SK-N-MC (cell line): Measurements from ENCODE around the gene TAS2R60.
"Not testable (repeated sequence)": the region's sequence is repeated elsewhere in the genome, so short reads cannot be mapped to it uniquely, and the experiment has no call there.

ENCODE experiments used
- DNase-seq: peaks from one replicate; pipeline ENCODE4 v3.0.0-alpha.2; 2011; ENCODE audit warnings: low read depth, low spot score
- H3K27ac ChIP-seq: fragments of 200-600 bp; sonication (generic); 2 replicates; pipeline ENCODE4 v1.5.1; 2016; ENCODE audit warnings: mixed run types
- H3K36me3 ChIP-seq: fragments of 200-600 bp; sonication (generic); 2 replicates; pipeline ENCODE4 v1.6.1; 2017; ENCODE audit warnings: antibody characterized with exemption, low read length, mixed read lengths; ENCODE audit not compliant: insufficient read depth
- H3K4me3 ChIP-seq: fragments of 200-600 bp; sonication (generic); 2 replicates; pipeline ENCODE4 v1.5.1; 2016
- H3K9ac ChIP-seq: fragments of 200-600 bp; sonication (generic); 2 replicates; pipeline ENCODE4 v1.8.0; 2017; ENCODE audit warnings: mixed run types, mixed read lengths; ENCODE audit not compliant: insufficient read length
- H3K9me3 ChIP-seq: fragments of 200-600 bp; sonication (generic); 2 replicates; pipeline ENCODE4 v1.6.1; 2017; ENCODE audit warnings: low read depth, mild to moderate bottlenecking, antibody characterized with exemption, low read length, moderate library complexity, mixed read lengths
- EZH2 ChIP-seq: fragments of 200-600 bp; sonication (generic); IDR thresholded peaks from one replicate; pipeline ENCODE4 v1.6.1; 2017; ENCODE audit warnings: antibody characterized with exemption
- FOXP2 ChIP-seq: optimal IDR thresholded peaks from 2 replicates; pipeline ENCODE3; 2011; ENCODE audit warnings: mild to moderate bottlenecking, moderate library complexity; ENCODE audit not compliant: insufficient read depth; ENCODE audit errors: extremely low read length, control extremely low read depth
- POLR2AphosphoS5 ChIP-seq: IDR thresholded peaks from 2 replicates; pipeline ENCODE4 v1.6.1; 2012; ENCODE audit warnings: mild to moderate bottlenecking, low read depth, low read length, borderline replicate concordance

The TAS2R60 gene

DNA sequence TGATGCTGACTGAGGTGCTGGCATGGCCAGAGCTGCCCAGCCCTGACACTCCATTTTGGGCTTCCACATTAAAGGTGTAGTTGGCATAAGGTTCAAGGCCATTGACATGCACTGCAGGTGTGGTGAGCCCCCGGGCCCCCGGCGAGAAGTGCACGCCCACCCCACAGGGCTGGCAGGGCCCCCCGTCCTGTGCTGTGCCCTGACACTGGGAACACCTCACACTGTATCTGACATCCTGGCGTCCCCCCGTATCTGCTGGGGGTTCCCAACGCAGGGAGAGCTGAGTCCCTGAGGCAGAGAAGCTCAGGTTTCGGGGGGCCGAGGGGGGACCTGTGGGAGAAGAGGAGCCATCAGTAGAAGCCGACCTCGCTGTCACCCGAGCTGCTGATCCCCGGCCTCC lies 44.6 kb upstream of the TAS2R60 start:
- no peak for TF ChIP-seq POLR2AphosphoS5
- no peak for TF ChIP-seq FOXP2
- TF ChIP-seq EZH2, result no peak
- no peaks in the 10 kb centered on the region for H3K9me3 ChIP-seq
- no peak overlapping the region for H3K9ac ChIP-seq
- H3K36me3 ChIP-seq, result no peaks in the 10 kb centered on the region
- DNase-seq, result no peak
- H3K4me3 ChIP-seq, result no peak overlapping the region
- H3K27ac ChIP-seq, result no peak overlapping the region

DNA sequence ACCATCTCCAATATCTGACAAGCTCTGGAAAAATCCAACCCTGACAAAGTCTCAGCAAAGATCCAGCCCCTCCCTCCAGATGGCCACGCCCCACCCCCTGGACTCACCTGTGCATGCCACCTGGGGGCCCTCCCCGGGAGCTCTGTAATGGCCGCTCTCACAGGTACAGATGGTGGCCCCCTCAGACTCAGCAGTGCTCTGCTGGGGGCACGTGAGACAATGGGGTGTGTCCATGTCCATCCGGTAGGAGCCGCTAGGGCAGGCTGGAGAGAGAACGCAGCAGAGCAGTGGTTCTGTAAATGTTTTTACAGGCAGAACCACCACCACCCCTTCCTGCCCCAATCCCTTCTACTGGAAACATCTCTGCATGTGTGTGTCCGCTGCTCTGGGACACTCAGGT lies 44.1 kb upstream of the TAS2R60 start:
- no peak overlapping the region for H3K27ac ChIP-seq
- H3K36me3 ChIP-seq, result no peaks in the 10 kb centered on the region
- H3K4me3 ChIP-seq, result no peak overlapping the region
- no peak for DNase-seq
- H3K9ac ChIP-seq, result no peak overlapping the region
- no peaks in the 10 kb centered on the region for H3K9me3 ChIP-seq
- no peak for TF ChIP-seq FOXP2

DNA sequence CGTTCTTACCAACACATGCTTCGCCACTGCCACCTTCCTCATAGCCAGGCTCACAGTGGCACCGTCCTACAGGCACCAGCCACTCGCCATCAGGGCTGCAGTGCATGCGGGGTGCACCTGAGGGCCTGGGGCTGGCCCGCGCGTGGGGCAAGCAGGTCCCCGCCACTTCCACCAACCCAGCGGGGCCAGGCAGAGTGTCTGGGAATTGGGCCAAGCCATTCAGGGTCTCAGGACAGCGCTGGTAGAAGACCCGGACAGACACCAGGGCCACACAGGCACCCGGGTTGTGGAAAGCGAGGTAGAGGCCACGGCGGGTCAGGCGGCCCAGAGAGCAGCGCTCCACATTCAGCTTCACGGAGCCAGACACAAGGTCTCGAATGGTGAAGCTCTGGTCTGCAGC lies 43.6 kb upstream of the TAS2R60 start:
- no peaks in the 10 kb centered on the region for H3K9me3 ChIP-seq

DNA sequence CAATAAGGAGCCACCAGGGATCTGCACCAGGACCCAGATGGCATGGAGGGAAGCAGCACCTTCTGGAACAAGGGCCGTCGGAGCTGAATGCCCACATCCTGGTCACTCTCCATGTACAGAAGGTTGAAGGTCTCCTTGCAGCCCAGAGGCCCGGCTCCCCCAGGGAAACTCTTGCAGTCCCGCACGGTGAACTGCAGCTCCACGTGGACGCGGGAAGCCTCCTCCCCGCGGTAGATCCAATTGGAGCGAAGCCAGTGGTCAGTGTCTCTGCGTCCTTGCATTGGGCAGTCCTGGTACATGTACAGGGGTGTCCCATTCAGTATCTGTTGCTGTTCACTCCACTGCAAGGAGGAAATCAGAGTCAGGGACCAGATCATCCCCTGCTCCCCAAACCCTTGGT lies 42.0 kb upstream of the TAS2R60 start:
- no peak overlapping the region for H3K27ac ChIP-seq
- no peaks in the 10 kb centered on the region for H3K36me3 ChIP-seq
- DNase-seq, result no peak
- H3K9ac ChIP-seq, result no peak overlapping the region
- TF ChIP-seq POLR2AphosphoS5 (no peak), FOXP2 (no peak)
- no peaks in the 10 kb centered on the region for H3K9me3 ChIP-seq
- H3K4me3 ChIP-seq, result no peak overlapping the region

More for the DNA sequence above, 43.6 kb upstream of the TAS2R60 start:
- Histone ChIP-seq H3K36me3 (no peaks in the 10 kb centered on the region), H3K9ac (no peak overlapping the region), H3K27ac (no peak overlapping the region), H3K4me3 (no peak overlapping the region)
- TF ChIP-seq EZH2 (no peak), FOXP2 (no peak), POLR2AphosphoS5 (no peak)
- DNase-seq, result no peak

DNA sequence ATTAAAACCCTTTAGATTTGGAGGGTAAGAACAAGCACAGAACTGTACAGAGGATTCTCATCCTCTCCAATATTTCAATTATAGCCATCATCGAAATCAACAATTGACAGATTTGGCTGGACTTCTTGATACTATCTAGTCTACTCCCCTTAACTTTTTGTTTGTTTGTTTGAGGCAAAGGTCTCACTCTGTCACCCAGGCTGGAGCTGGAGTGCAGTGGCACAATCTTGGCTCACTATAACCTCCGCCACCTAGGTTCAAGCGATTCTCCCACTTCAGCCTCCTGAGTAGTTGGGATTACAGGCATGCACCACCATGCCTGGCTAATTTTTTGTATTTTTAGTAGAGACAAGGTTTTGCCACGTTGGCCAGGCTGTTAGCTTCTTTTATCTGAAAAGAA lies 41.0 kb upstream of the TAS2R60 start:
- not testable (repeated sequence) for DNase-seq, H3K36me3 ChIP-seq, H3K27ac ChIP-seq, H3K4me3 ChIP-seq, H3K9ac ChIP-seq, H3K9me3 ChIP-seq

DNA sequence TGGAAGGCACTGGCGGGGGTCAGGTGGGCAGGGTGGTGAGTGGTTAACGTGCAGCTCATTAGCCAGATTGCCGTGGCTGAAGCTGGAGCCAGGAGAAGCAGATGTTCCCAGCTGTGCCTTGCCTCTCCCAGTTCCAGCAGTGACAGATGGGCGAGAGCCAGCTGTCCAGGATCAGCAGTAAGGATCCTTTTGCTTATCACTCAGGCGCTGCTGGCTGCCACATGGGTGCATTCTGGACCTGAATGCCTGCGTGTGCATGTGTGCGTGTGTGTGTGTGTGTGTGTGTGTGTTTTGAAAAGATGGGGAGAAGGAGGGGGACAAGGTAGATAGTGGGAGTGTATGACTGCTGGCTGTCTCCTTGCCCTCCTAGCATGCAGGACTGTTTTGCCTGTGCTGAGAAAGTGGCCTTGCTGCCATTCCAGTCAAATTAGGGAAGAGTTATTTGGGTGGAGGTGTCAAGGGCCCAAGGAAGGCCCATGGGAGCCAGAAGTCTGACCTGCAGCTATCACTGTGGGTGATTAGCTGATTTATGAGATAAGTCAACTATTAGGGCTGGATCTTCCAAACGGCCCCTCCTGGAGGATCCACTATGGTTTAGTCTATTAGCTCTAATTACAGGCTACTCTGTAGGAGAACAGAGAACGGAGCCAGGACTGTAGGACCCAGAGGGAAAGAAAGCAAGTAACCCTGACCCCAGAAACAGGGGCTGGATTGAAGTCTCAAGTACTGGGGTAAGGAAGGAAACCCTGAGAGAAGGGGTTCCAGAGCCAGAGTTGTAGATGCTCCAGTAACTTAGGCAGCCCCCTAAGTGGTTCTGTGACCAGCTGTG lies 37.9 kb upstream of the TAS2R60 start:
- Histone ChIP-seq H3K9ac (no peak overlapping the region), H3K36me3 (no peaks in the 10 kb centered on the region), H3K27ac (no peak overlapping the region), H3K4me3 (no peak overlapping the region), H3K9me3 (no peaks in the 10 kb centered on the region)
- no peak for DNase-seq
- TF ChIP-seq EZH2, result no peak
- TF ChIP-seq POLR2AphosphoS5, result no peak
- no peak for TF ChIP-seq FOXP2

DNA sequence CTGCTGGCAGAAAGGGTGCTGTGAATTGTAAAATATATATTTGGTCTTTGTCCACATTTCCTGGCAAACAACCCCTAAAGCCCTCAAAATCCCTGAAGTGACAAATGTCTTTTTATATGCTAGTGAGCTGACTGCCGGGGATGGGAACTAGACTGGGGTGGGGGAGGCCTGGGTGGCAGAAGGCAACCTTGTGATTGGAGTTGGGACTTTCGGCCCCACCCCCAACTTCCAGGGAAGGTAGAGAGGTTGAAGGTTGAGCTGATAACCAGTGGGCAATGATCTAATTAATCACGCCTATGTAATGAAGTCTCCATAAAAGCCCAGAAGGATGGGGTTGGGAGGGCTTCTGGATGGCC lies 37.3 kb upstream of the TAS2R60 start:
- H3K9me3 ChIP-seq, result no peaks in the 10 kb centered on the region
- DNase-seq, result no peak
- no peak overlapping the region for H3K4me3 ChIP-seq
- H3K27ac ChIP-seq, result no peak overlapping the region
- H3K9ac ChIP-seq, result no peak overlapping the region
- no peaks in the 10 kb centered on the region for H3K36me3 ChIP-seq
- no peak for TF ChIP-seq FOXP2
- no peak for TF ChIP-seq EZH2
- TF ChIP-seq POLR2AphosphoS5, result no peak

DNA sequence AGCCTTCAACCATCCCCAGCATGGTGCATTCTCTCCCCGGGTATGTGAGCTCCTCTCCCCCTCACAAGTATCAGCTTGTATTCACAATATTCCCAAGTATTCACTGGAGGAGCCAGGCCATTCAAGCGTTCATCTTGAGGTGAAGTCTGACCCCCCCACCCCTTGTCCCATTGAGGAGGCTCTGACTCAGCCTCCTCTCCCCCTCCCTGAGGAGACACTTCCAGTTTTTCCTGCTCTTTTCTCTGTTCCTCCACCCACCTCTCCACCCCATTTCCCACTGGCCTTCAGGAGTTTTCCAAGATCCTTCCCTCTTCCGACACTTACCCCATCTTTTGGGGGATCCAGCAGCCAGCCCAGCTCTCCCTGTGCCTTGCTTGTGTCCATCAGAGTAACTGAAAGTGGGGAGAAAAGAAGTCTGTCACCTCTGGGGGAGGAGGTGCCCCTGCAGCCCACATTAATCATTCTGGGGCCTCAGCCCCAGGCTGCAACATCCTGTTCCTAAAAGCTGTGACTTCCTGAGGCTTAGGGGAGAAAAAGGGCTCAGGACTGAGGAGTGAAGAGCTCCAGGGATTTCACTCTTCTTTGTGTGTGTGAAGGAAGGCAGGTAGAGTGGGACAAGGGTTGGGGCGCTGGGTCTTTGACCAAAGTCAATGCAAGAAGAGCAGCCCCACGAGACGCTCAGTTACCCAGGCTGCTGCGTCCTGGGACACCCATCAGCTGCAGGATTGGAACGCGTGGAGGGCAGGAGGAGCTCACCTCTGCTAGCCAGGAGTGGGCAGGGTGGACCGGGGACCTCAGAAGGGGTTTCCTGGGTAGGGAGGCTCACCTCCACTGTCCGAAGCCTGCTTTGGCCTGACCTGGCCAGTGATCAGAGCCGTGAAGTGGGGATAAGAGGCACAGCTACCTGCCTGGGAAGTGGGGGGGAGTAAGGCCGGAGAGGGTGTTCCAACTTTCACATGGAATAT lies 35.7 kb upstream of the TAS2R60 start:
- DNase-seq, result no peak
- no peak overlapping the region for H3K9ac ChIP-seq
- no peaks in the 10 kb centered on the region for H3K9me3 ChIP-seq
- no peak for TF ChIP-seq FOXP2
- no peak for TF ChIP-seq EZH2
- TF ChIP-seq POLR2AphosphoS5, result no peak
- no peak overlapping the region for H3K4me3 ChIP-seq
- no peak overlapping the region for H3K27ac ChIP-seq
- no peaks in the 10 kb centered on the region for H3K36me3 ChIP-seq
